HEK293T (cell line): Measurements from ENCODE around the gene ITGA2.

Source experiments
- CTCF ChIA-PET: fragments of 350-600 bp; formaldehyde crosslinking; extraction: SDS; loops from one replicate; lab custom pipeline; 2021; ENCODE audit warnings: antibody characterized with exemption, inconsistent platforms; lab: Yijun Ruan, JAX
- POLR2A ChIA-PET: fragments of 350-600 bp; formaldehyde crosslinking; extraction: SDS; loops from one replicate; lab custom pipeline; 2020; ENCODE audit warnings: antibody characterized with exemption, inconsistent platforms; lab: Yijun Ruan, JAX
- DNase-seq: peaks from one replicate; pipeline ENCODE4 v3.0.0; 2012; ENCODE audit warnings: mixed read lengths; ENCODE audit errors: extremely low spot score
- ARNT ChIP-seq: fragments of 450-650 bp; IDR thresholded peaks from 2 replicates; pipeline ENCODE4 v1.6.1; 2017; ENCODE audit warnings: mild to moderate bottlenecking
- BHLHE40 ChIP-seq: fragments of 450-650 bp; IDR thresholded peaks from 2 replicates; pipeline ENCODE4 v1.6.1; 2016; ENCODE audit warnings: mild to moderate bottlenecking, moderate library complexity, borderline replicate concordance
- CTBP1 ChIP-seq: fragments of 450-650 bp; IDR thresholded peaks from 2 replicates; pipeline ENCODE4 v1.6.1; 2016; ENCODE audit warnings: borderline replicate concordance
- ELF4 ChIP-seq: fragments of 450-650 bp; IDR thresholded peaks from 2 replicates; pipeline ENCODE4 v1.6.1; 2017; ENCODE audit warnings: antibody characterized with exemption
- FOXA1 ChIP-seq: fragments of 450-650 bp; IDR thresholded peaks from 2 replicates; pipeline ENCODE4 v1.6.1; 2016; ENCODE audit warnings: mild to moderate bottlenecking
- FOXK2 ChIP-seq: fragments of 450-650 bp; IDR thresholded peaks from 2 replicates; pipeline ENCODE4 v1.6.1; 2016; ENCODE audit warnings: mild to moderate bottlenecking
- FOXM1 ChIP-seq: fragments of 450-650 bp; IDR thresholded peaks from 2 replicates; pipeline ENCODE4 v1.6.1; 2017; ENCODE audit warnings: mild to moderate bottlenecking, borderline replicate concordance
- HDGF ChIP-seq: fragments of 450-650 bp; IDR thresholded peaks from 2 replicates; pipeline ENCODE4 v1.6.1; 2017; ENCODE audit warnings: antibody characterized with exemption, borderline replicate concordance
- L3MBTL2 ChIP-seq: fragments of 450-650 bp; conservative IDR thresholded peaks from 2 replicates; pipeline ENCODE4 v1.6.1; 2016; ENCODE audit warnings: mild to moderate bottlenecking
- LEF1 ChIP-seq: fragments of 450-650 bp; IDR thresholded peaks from 2 replicates; pipeline ENCODE4 v1.6.1; 2017; ENCODE audit warnings: mild to moderate bottlenecking, borderline replicate concordance
- NFRKB ChIP-seq: fragments of 450-650 bp; IDR thresholded peaks from 2 replicates; pipeline ENCODE4 v1.6.1; 2016; ENCODE audit warnings: mild to moderate bottlenecking, moderate library complexity
- SP1 ChIP-seq: fragments of 450-650 bp; IDR thresholded peaks from 2 replicates; pipeline ENCODE4 v1.6.1; 2017
- SUZ12 ChIP-seq: fragments of 450-650 bp; IDR thresholded peaks from 2 replicates; pipeline ENCODE4 v1.6.1; 2016; ENCODE audit warnings: mild to moderate bottlenecking
- TARDBP ChIP-seq: fragments of 450-650 bp; IDR thresholded peaks from 2 replicates; pipeline ENCODE4 v1.6.1; 2016
- ZNF384 ChIP-seq: fragments of 450-650 bp; IDR thresholded peaks from 2 replicates; pipeline ENCODE4 v1.6.1; 2016
- TF ChIP-seq, protein P1 (sequence below): fragments of 450-650 bp; IDR thresholded peaks from 2 replicates; pipeline ENCODE4 v1.6.1; 2016

Gene ITGA2

DNA sequence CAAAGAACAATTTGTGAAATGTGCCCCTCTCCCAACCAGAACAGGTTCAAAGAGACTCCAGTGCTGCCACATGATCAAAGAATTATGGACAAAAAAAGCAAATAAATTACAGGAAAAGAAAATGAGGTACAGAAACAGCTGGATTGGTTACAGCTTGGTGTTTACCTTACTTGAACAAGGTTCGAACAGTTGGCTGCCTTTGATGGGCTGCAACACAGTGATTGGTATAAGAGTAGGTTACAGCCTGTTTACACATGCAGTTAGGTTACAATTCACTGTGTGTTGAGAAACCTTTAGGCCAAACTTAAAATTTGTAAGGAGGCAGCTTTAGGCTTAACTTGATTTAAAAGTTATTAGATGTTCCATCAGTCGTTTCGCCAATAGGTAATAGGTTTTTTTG lies 123.8 kb downstream of the ITGA2 start:
- ChIA-PET CTCF (interaction anchor here (0.6 kb wide), 2 partner anchors 74 to 1300 kb away, joined by 3 to 5 read pairs; no protein-coding TSS in a partner anchor), POLR2A (no interaction called here)

DNA sequence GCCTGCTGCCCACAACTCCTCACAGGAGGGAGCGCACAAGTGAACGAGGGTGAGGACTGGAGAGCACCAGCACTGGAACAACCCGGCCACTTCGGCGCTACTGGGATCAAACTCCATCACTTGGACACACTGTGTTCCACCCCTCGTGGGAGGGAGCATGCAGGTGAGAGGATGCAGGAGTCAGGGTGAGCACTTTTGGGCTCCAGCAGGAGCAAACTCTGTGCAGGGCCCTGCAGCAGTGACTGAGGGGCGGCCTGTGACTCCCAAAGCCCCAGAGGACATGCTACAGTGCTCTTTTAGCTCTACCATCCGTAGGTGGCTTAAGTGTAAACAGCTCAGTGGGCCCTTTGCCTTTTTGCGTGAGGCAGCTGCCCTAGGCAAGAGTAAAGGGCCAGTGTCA lies 124.8 kb downstream of the ITGA2 start:
- DNase-seq = no peak
- TF ChIP-seq SP1 (no peak), BHLHE40 (no peak), TARDBP (no peak), HDGF (no peak), FOXK2 (no peak), FOXA1 (no peak), NFRKB (no peak), SUZ12 (no peak), L3MBTL2 (no peak), ELF4 (no peak), LEF1 (no peak), FOXM1 (no peak)
- TF ChIP-seq, protein P1, sequence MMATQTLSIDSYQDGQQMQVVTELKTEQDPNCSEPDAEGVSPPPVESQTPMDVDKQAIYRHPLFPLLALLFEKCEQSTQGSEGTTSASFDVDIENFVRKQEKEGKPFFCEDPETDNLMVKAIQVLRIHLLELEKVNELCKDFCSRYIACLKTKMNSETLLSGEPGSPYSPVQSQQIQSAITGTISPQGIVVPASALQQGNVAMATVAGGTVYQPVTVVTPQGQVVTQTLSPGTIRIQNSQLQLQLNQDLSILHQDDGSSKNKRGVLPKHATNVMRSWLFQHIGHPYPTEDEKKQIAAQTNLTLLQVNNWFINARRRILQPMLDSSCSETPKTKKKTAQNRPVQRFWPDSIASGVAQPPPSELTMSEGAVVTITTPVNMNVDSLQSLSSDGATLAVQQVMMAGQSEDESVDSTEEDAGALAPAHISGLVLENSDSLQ = no peak
- POLR2A ChIA-PET = no interaction called here
- CTCF ChIA-PET = interaction anchor here (0.8 kb wide), 1 partner anchor 273 kb away, joined by 3 read pairs; no protein-coding TSS in a partner anchor

More for the DNA sequence above, 123.8 kb downstream of the ITGA2 start:
- DNase-seq = no peak
- TF ChIP-seq LEF1 (no peak), FOXK2 (no peak), TARDBP (no peak), FOXM1 (no peak), ELF4 (no peak), SP1 (no peak), HDGF (no peak), SUZ12 (no peak), FOXA1 (no peak), CTBP1 (no peak), ARNT (no peak), L3MBTL2 (no peak), ZNF384 (no peak), BHLHE40 (no peak), NFRKB (no peak)
- TF ChIP-seq, protein P1 = no peak

- CTCF ChIA-PET = interaction anchor here (1.2 kb wide), 1 partner anchor 166 kb away, joined by 5 read pairs; no protein-coding TSS in a partner anchor
- POLR2A ChIA-PET = no interaction called here
- TF ChIP-seq FOXM1 = no peak
- no peak for TF ChIP-seq ELF4
- no peak for TF ChIP-seq L3MBTL2
- TF ChIP-seq SUZ12 = no peak
- TF ChIP-seq ARNT = no peak
- TF ChIP-seq BHLHE40 = no peak
- TF ChIP-seq NFRKB = no peak
- no peak for TF ChIP-seq SP1
- no peak for TF ChIP-seq ZNF384
- TF ChIP-seq HDGF = no peak
- TF ChIP-seq CTBP1 = no peak
- TF ChIP-seq FOXA1 = no peak
- TF ChIP-seq FOXK2 = no peak
- DNase-seq = no peak
These were observed 125.8 kb downstream of the ITGA2 start for GRCh38 chr5:53114988-53115387.

- ChIA-PET POLR2A (no interaction called here), CTCF (no interaction called here)
- DNase-seq = no peak
- TF ChIP-seq CTBP1 (no peak), TARDBP (no peak), HDGF (no peak), NFRKB (no peak), BHLHE40 (no peak)
These were observed 127.4 kb downstream of the ITGA2 start for GRCh38 chr5:53116597-53116996.

DNA sequence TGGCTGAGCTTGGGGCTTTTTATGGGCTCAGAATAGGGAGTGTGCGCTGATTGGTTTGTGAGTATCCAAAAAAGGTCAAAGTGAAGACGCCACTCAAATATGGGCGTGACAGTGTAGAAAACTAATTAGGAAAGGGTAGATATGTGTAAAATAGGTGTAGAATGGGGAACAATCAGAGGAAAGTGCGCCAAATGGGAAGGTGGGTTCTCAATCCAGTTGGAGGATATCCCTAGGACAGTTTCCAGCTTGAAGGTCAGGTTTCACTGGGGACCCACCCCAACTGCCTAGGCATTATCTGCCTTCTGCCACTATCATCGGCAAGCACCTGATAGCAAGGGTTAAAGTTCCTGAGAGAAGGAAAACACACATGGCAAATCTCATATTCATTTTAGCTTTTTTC lies 129.7 kb downstream of the ITGA2 start:
- CTCF ChIA-PET = interaction anchor here (0.6 kb wide), 1 partner anchor 457 kb away, joined by 5 read pairs; no protein-coding TSS in a partner anchor
- POLR2A ChIA-PET = interaction anchor here (1.9 kb wide), 1 partner anchor 9 kb away, joined by 6 read pairs; the partner anchor contains the start of gene MOCS2
- no peak for TF ChIP-seq ZNF384
- no peak for TF ChIP-seq FOXM1
- TF ChIP-seq, protein P1 = no peak
- no peak for TF ChIP-seq FOXA1
- TF ChIP-seq SUZ12 = no peak
- TF ChIP-seq SP1 = no peak
- TF ChIP-seq L3MBTL2 = no peak
- TF ChIP-seq HDGF = no peak
- no peak for DNase-seq

- no peak for DNase-seq
- ChIA-PET CTCF (no interaction called here), POLR2A (interaction anchor here (3.1 kb wide), 1 partner anchor 10 kb away, joined by 14 read pairs; the partner anchor contains the start of gene MOCS2)
- TF ChIP-seq ARNT = no peak
These were observed 131.0 kb downstream of the ITGA2 start for GRCh38 chr5:53120165-53120564.
